HepG2 (cell line): Measurements from ENCODE around the gene UBE2S. TPM values are rescaled to one million over a fixed set of nuclear protein-coding genes. Genes with fewer than 3 reads are reported as not detected.
A peak's percentile ranks its signal among the peaks of the same experiment; 100 is the strongest.

Experiments used
- CCDC6 ChIP-seq: sonication (generic); formaldehyde crosslinking; IDR thresholded peaks from 2 replicates; pipeline ENCODE4 v1.8.1; 2022; ENCODE audit warnings: mild to moderate bottlenecking, missing genetic modification reagents, moderate library complexity
- FOXO1 ChIP-seq: sonication (generic); formaldehyde crosslinking; IDR thresholded peaks from 2 replicates; pipeline ENCODE4 v1.4.0; 2020; ENCODE audit warnings: missing genetic modification reagents
- HNF4A ChIP-seq: sonication (generic); formaldehyde crosslinking; IDR thresholded peaks from 2 replicates; pipeline ENCODE4 v1.4.0; 2020; ENCODE audit warnings: missing genetic modification reagents
- IKZF4 ChIP-seq: sonication (generic); formaldehyde crosslinking; IDR thresholded peaks from 2 replicates; pipeline ENCODE4 v1.5.1; 2020; ENCODE audit warnings: borderline replicate concordance, mild to moderate bottlenecking, low read depth, missing genetic modification reagents; ENCODE audit errors: not compliant biosample characterization
- KLF13 ChIP-seq: sonication (generic); formaldehyde crosslinking; IDR thresholded peaks from 2 replicates; pipeline ENCODE4 v1.4.0; 2020; ENCODE audit warnings: mild to moderate bottlenecking, missing genetic modification reagents
- MTA1 ChIP-seq: sonication (generic); formaldehyde crosslinking; IDR thresholded peaks from 2 replicates; pipeline ENCODE4 v1.4.0; 2020; ENCODE audit warnings: missing genetic modification reagents, mild to moderate bottlenecking, borderline replicate concordance
- RFX5 ChIP-seq: IDR thresholded peaks from 2 replicates; pipeline ENCODE4 v1.6.1; 2011; ENCODE audit warnings: low read depth, low read length, improper control_type of control experiment
- SALL2 ChIP-seq: sonication (generic); formaldehyde crosslinking; IDR thresholded peaks from 2 replicates; pipeline ENCODE4 v1.8.1; 2023; ENCODE audit warnings: mild to moderate bottlenecking, missing genetic modification reagents, inconsistent platforms
- ZNF224 ChIP-seq: sonication (generic); formaldehyde crosslinking; IDR thresholded peaks from 2 replicates; pipeline ENCODE4 v1.5.0; 2020; ENCODE audit warnings: mild to moderate bottlenecking, missing genetic modification reagents
- ZNF230 ChIP-seq: sonication (generic); formaldehyde crosslinking; IDR thresholded peaks from 2 replicates; pipeline ENCODE4 v1.4.0; 2020; ENCODE audit warnings: mild to moderate bottlenecking, missing genetic modification reagents
- ZNF7 ChIP-seq: IDR thresholded peaks from 2 replicates; pipeline ENCODE4 v1.6.1; 2016; ENCODE audit warnings: missing biosample characterization, missing genetic modification reagents
- ZNF703 ChIP-seq: sonication (generic); formaldehyde crosslinking; IDR thresholded peaks from 2 replicates; pipeline ENCODE4 v1.5.1; 2020; ENCODE audit warnings: missing genetic modification reagents, mild to moderate bottlenecking, moderate library complexity, borderline replicate concordance
- ZNF883 ChIP-seq: sonication (generic); formaldehyde crosslinking; IDR thresholded peaks from 2 replicates; pipeline ENCODE4 v1.5.1; 2020; ENCODE audit warnings: mild to moderate bottlenecking, missing genetic modification reagents; ENCODE audit errors: not compliant biosample characterization
- ZSCAN31 ChIP-seq: sonication (generic); formaldehyde crosslinking; IDR thresholded peaks from 2 replicates; pipeline ENCODE4 v1.5.0; 2020; ENCODE audit warnings: low read depth, mild to moderate bottlenecking, missing genetic modification reagents
- polyA plus RNA-seq, 8 experiments: library from polyadenylated mRNA; depleted of rRNA in 3 of 8; stranded (reverse) in 7 of 8; unstranded in 1 of 8; fragments of >200 nt; fragmentation: Illumina TruSeq in 4 of 8; extraction: Trizol in 4 of 8; gene quantifications; 2 replicates each; pipeline versions ENCODE4 v1.2.1 to v1.2.3, GENCODE V29; 2011 to 2016; ENCODE audit warnings: low read depth in 4 of 8, missing spikeins in 1 of 8, mixed read lengths in 1 of 8; ENCODE audit not compliant: insufficient read depth in 1 of 8
- total RNA-seq, 5 experiments: library from RNA; depleted of rRNA; stranded (reverse); fragments of >200 nt; fragmentation: Illumina TruSeq; extraction: Trizol; gene quantifications; 2 replicates each; pipeline ENCODE4 v1.2.3, GENCODE V29; 2016; ENCODE audit warnings: low read depth in 1 of 5
- TF ChIP-seq, protein P1 (sequence below): IDR thresholded peaks from 2 replicates; pipeline ENCODE4 v1.6.1; 2016; ENCODE audit warnings: missing compliant biosample characterization, missing genetic modification reagents, borderline replicate concordance
- TF ChIP-seq, protein P2 (sequence below): sonication (generic); formaldehyde crosslinking; IDR thresholded peaks from 2 replicates; pipeline ENCODE4 v1.4.0; 2020; ENCODE audit warnings: missing genetic modification reagents, mild to moderate bottlenecking, borderline replicate concordance
- TF ChIP-seq, protein P3 (sequence below): sonication (generic); formaldehyde crosslinking; IDR thresholded peaks from 2 replicates; pipeline ENCODE4 v1.4.0; 2020; ENCODE audit warnings: missing genetic modification reagents
- TF ChIP-seq, protein P4 (sequence below): sonication (generic); formaldehyde crosslinking; IDR thresholded peaks from 2 replicates; pipeline ENCODE4 v1.8.1; 2023; ENCODE audit warnings: mild to moderate bottlenecking, moderate library complexity, missing genetic modification reagents
- TF ChIP-seq, protein P5 (sequence below): sonication (generic); formaldehyde crosslinking; IDR thresholded peaks from 2 replicates; pipeline ENCODE4 v1.4.0; 2020; ENCODE audit warnings: mild to moderate bottlenecking, low read depth, missing genetic modification reagents

UBE2S gene
- total and polyA plus RNA-seq, 2 of the 13 experiments (the other 11 are each of a cell fraction or from before 2014, with no cell fraction given) = 32.2 to 39.3 TPM

DNA sequence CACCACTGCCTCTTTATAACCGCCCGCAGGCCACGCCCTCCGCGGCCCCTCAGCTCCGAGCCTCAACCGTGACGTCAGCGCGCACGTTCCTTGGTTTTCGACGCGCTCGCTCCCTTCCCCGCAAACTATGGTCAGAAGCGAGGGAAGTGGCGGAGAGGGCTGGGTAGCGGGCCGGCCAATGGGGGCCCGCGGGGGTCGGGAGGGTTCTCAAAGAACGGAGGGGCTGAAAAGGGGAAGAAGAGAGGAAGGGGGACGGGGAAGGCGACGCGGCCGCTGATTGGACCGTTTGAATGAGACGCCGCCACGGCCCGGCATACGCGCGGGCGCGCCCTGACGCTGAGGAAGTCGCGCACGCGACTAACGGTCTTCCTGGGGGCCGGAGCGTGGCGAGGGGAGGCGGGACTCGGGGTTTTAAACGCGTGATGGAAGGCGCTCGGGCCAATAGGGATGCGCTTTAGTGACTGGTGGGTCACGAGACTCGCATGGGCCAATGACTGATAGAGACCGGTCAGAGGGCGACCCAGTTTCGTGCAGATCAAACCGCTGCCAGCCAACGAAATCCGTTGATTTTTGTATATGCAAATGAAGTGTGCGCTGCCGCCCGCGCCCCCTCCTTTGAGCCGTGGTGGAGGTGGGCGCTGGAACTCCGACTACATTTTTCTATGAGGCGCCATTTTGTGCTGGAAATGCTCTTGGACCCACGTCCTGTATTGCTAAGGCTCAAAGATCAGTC is 378 bp upstream of the UBE2S start (continued):
- TF ChIP-seq, protein P1, sequence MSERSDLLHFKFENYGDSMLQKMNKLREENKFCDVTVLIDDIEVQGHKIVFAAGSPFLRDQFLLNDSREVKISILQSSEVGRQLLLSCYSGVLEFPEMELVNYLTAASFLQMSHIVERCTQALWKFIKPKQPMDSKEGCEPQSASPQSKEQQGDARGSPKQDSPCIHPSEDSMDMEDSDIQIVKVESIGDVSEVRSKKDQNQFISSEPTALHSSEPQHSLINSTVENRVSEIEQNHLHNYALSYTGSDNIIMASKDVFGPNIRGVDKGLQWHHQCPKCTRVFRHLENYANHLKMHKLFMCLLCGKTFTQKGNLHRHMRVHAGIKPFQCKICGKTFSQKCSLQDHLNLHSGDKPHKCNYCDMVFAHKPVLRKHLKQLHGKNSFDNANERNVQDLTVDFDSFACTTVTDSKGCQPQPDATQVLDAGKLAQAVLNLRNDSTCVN (CRISPR knock-in tag) = no peak
- TF ChIP-seq, protein P2, sequence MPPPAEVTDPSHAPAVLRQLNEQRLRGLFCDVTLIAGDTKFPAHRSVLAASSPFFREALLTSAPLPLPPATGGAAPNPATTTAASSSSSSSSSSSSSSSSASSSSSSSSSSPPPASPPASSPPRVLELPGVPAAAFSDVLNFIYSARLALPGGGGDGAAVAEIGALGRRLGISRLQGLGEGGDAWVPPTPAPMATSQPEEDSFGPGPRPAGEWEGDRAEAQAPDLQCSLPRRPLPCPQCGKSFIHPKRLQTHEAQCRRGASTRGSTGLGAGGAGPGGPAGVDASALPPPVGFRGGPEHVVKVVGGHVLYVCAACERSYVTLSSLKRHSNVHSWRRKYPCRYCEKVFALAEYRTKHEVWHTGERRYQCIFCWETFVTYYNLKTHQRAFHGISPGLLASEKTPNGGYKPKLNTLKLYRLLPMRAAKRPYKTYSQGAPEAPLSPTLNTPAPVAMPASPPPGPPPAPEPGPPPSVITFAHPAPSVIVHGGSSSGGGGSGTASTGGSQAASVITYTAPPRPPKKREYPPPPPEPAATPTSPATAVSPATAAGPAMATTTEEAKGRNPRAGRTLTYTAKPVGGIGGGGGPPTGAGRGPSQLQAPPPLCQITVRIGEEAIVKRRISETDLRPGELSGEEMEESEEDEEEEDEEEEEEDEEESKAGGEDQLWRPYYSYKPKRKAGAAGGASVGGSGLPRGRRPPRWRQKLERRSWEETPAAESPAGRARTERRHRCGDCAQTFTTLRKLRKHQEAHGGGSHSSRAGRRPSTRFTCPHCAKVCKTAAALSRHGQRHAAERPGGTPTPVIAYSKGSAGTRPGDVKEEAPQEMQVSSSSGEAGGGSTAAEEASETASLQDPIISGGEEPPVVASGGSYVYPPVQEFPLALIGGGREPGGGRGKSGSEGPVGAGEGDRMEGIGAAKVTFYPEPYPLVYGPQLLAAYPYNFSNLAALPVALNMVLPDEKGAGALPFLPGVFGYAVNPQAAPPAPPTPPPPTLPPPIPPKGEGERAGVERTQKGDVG (CRISPR knock-in tag) = no peak
- TF ChIP-seq, protein P3, sequence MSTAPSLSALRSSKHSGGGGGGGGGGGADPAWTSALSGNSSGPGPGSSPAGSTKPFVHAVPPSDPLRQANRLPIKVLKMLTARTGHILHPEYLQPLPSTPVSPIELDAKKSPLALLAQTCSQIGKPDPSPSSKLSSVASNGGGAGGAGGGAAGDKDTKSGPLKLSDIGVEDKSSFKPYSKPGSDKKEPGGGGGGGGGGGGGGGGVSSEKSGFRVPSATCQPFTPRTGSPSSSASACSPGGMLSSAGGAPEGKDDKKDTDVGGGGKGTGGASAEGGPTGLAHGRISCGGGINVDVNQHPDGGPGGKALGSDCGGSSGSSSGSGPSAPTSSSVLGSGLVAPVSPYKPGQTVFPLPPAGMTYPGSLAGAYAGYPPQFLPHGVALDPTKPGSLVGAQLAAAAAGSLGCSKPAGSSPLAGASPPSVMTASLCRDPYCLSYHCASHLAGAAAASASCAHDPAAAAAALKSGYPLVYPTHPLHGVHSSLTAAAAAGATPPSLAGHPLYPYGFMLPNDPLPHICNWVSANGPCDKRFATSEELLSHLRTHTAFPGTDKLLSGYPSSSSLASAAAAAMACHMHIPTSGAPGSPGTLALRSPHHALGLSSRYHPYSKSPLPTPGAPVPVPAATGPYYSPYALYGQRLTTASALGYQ = no peak
- TF ChIP-seq ZSCAN31 (CRISPR knock-in tag) (no peak), ZNF883 (CRISPR knock-in tag) (no peak), CCDC6 (CRISPR knock-in tag) (peak; percentile 93), ZNF703 (CRISPR knock-in tag) (no peak), ZNF7 (CRISPR knock-in tag) (no peak), ZNF224 (CRISPR knock-in tag) (0 out of 2 replicates have a peak, but pooled peaks have one; percentile 61), IKZF4 (CRISPR knock-in tag) (no peak), RFX5 (peak; percentile 43; the same call in 1 of the 2 replicates), ZNF230 (CRISPR knock-in tag) (peak; percentile 59; the same call in 1 of the 2 replicates), MTA1 (no peak; the same call in 1 of the 2 replicates), SALL2 (CRISPR knock-in tag) (0 out of 2 replicates have a peak, but pooled peaks have one; percentile 67), HNF4A (no peak; the same call in 1 of the 2 replicates), KLF13 (CRISPR knock-in tag) (no peak), FOXO1 (CRISPR knock-in tag) (no peak; the same call in 1 of the 2 replicates)
- TF ChIP-seq, protein P4, sequence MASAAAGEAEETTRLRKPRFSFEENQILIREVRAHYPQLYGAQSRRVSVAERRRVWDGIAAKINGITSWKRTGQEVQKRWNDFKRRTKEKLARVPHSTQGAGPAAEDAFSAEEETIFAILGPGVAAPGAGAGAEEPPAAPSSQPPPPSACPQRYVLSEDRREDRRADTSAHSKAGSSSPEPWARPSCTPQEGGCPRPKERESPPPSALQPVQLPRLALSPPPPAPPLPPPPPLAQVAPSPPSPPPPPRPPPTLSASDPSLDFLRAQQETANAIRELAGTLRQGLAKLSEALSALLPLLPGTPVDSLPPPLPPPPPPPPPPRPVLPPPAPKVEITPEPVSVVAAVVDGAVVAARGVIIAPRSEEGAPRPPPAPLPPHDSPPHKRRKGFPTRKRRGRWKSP (CRISPR knock-in tag) = peak; percentile 82
- TF ChIP-seq, protein P5, sequence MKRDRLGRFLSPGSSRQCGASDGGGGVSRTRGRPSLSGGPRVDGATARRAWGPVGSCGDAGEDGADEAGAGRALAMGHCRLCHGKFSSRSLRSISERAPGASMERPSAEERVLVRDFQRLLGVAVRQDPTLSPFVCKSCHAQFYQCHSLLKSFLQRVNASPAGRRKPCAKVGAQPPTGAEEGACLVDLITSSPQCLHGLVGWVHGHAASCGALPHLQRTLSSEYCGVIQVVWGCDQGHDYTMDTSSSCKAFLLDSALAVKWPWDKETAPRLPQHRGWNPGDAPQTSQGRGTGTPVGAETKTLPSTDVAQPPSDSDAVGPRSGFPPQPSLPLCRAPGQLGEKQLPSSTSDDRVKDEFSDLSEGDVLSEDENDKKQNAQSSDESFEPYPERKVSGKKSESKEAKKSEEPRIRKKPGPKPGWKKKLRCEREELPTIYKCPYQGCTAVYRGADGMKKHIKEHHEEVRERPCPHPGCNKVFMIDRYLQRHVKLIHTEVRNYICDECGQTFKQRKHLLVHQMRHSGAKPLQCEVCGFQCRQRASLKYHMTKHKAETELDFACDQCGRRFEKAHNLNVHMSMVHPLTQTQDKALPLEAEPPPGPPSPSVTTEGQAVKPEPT (CRISPR knock-in tag) = no peak
